T-helper 1 cell treated with Interleukin-12 subunit alpha and Interleukin-12 subunit beta and Interleukin-4 antibody, amounts not matched to agents 30 μg/mL and 1 μg/mL, for 36 hours (primary cell): ENCODE results near the gene ECHS1.
"Not testable (repeated sequence)": the region's sequence is repeated elsewhere in the genome, so short reads cannot be mapped to it uniquely, and the experiment has no call there.

Experiments
- H3K27ac Mint-ChIP-seq: one replicate; pipeline ENCODE4 v1.8.0; 2021; ENCODE audit warnings: mild to moderate bottlenecking, mixed read lengths
- H3K27me3 Mint-ChIP-seq: one replicate; pipeline ENCODE4 v1.8.0; 2021; ENCODE audit warnings: low read depth, mixed read lengths
- H3K36me3 Mint-ChIP-seq: one replicate; pipeline ENCODE4 v1.8.0; 2021; ENCODE audit warnings: low read depth, mixed read lengths
- H3K4me1 Mint-ChIP-seq: one replicate; pipeline ENCODE4 v1.8.0; 2021; ENCODE audit warnings: low read depth, mixed read lengths
- H3K4me3 Mint-ChIP-seq: one replicate; pipeline ENCODE4 v1.8.0; 2021; ENCODE audit warnings: mild to moderate bottlenecking, moderate library complexity, mixed read lengths
- H3K9me3 Mint-ChIP-seq: one replicate; pipeline ENCODE4 v1.8.0; 2021; ENCODE audit warnings: mixed read lengths

The ECHS1 gene

GRCh38 chr10:133391249-133391635 is 18.1 kb upstream of the ECHS1 start:
- Mint-ChIP-seq H3K4me1 (peaks cover 39% of the 10 kb centered on the region), H3K27ac (peak overlapping the region; percentile 95), H3K4me3 (peak overlapping the region; percentile 55), H3K36me3 (peaks cover 10% of the 10 kb centered on the region), H3K9me3 (no peaks in the 10 kb centered on the region), H3K27me3 (no peaks in the 10 kb centered on the region)

DNA sequence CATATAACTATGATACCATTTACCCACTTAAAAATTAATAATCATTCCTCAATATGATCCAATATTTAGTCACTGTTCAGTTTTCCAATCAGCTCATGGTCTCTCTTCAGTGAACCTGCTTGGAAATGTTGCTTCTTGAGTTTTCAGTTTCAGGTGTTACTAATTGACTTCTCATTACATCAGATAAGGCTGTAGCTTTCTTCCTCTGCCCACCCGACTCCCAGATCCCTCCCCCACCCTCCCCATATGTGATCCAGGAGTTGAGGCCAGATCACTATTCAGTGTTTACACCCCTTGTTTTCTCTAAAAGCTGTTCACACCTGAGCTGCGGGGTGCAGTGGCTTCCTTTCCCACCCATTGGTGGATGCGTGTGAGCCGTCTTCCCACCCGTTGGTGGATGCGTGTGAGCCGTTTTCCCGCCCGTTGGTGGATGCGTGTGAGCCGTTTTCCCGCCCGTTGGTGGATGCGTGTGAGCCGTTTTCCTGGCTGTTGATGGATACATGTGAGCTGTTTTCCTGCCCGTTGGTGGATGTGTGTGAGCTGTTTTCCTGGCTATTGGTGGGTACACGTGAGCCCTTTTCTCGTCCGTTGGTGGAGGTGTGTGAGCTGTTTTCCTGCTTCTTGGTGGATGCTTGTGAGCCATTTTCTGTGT is 17.6 kb upstream of the ECHS1 start:
- Mint-ChIP-seq H3K4me3 (peak overlapping the region; percentile 74), H3K4me1 (peaks cover 38% of the 10 kb centered on the region), H3K27me3 (no peaks in the 10 kb centered on the region), H3K27ac (peak overlapping the region; percentile 95), H3K9me3 (no peaks in the 10 kb centered on the region), H3K36me3 (peaks cover 11% of the 10 kb centered on the region)

DNA sequence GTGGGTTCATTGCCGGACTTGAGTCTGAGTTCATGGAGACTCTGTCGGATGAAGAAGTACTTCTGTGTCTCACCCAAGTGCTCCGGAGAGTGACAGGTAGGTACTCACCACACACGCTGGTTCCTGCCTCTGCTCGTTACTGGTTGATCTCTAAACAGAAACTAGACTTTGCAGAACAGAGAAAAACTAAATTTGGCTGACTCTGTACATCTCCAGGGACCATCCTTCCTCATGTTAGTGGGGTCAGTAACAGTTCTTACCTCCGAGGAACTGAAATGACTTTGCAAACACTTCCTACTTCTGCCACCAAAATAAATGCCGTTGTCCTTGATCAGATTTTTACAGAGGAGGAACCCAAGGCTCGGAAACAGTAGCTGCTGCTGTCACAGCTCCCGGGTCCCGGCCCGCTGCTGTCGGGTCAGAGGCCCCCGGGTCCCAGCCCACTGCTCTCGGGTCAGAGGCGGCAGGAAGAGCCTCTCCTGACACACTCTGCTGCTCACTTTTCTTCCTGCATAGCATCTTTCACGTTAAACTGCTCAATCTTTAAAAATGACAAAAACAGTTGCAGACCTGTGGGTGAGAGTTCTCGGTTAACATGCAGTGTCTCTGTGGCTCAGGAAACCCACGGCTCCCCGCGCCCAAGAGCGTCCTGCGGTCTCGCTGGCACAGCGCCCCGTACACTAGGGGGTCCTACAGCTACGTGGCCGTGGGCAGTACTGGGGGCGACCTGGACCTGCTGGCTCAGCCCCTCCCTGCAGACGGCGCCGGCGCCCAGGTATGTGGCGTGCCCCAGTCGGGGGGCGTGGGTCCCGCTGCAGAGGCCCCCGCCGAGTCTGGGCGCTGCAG is 16.0 kb upstream of the ECHS1 start:
- Mint-ChIP-seq H3K9me3 (no peaks in the 10 kb centered on the region), H3K4me1 (peaks cover 29% of the 10 kb centered on the region), H3K4me3 (peak overlapping the region; percentile 61), H3K27ac (peak overlapping the region; percentile 86), H3K27me3 (no peaks in the 10 kb centered on the region), H3K36me3 (peaks cover 4% of the 10 kb centered on the region)

- Mint-ChIP-seq H3K27me3 (no peaks in the 10 kb centered on the region), H3K4me3 (peak overlapping the region; percentile 61), H3K27ac (peak overlapping the region; percentile 86), H3K9me3 (no peaks in the 10 kb centered on the region), H3K4me1 (peaks cover 29% of the 10 kb centered on the region), H3K36me3 (peaks cover 4% of the 10 kb centered on the region)
Observed at GRCh38 chr10:133388236-133388972, 15.2 kb upstream of the ECHS1 start.

GRCh38 chr10:133386951-133387350 is 13.8 kb upstream of the ECHS1 start:
- H3K4me3 Mint-ChIP-seq, H3K27me3 Mint-ChIP-seq, H3K9me3 Mint-ChIP-seq, H3K27ac Mint-ChIP-seq, H3K36me3 Mint-ChIP-seq: not testable (repeated sequence)
- H3K4me1 Mint-ChIP-seq = peaks cover 29% of the 10 kb centered on the region

- peaks cover 4% of the 10 kb centered on the region for H3K36me3 Mint-ChIP-seq
- H3K27me3 Mint-ChIP-seq = no peaks in the 10 kb centered on the region
- H3K4me1 Mint-ChIP-seq = peaks cover 17% of the 10 kb centered on the region
- no peak overlapping the region for H3K27ac Mint-ChIP-seq
- no peaks in the 10 kb centered on the region for H3K9me3 Mint-ChIP-seq
- H3K4me3 Mint-ChIP-seq = no peak overlapping the region
Observed at GRCh38 chr10:133385214-133385613, 12.1 kb upstream of the ECHS1 start.

DNA sequence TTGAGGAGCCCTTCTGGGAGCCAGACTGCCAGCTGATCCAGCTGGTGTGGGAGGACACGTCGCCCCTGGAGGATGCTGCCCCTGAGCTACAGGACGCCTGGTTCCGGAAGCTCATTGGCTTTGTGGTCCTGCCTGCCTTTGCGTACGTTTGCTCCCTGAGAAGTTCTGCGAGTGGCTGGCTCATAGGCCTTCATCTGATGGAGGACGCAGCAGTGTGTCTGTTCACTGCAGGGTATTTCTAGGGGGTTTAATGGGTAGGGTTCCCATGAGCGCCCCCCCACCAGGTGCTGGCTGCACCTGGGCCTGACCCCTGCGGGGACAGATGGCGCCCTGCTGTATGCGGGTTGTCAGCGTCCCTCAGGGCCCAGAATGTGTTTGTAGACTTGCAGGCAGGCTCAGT is 10.9 kb upstream of the ECHS1 start:
- Mint-ChIP-seq H3K4me1 (peaks cover 12% of the 10 kb centered on the region), H3K9me3 (no peaks in the 10 kb centered on the region), H3K27me3 (no peaks in the 10 kb centered on the region), H3K36me3 (peaks cover 4% of the 10 kb centered on the region), H3K27ac (no peak overlapping the region), H3K4me3 (no peak overlapping the region)

GRCh38 chr10:133383551-133383950 is 10.4 kb upstream of the ECHS1 start:
- H3K36me3 Mint-ChIP-seq = peaks cover 4% of the 10 kb centered on the region
- H3K4me1 Mint-ChIP-seq = peaks cover 7% of the 10 kb centered on the region
- H3K27me3 Mint-ChIP-seq = no peaks in the 10 kb centered on the region
- H3K4me3 Mint-ChIP-seq = no peak overlapping the region
- H3K9me3 Mint-ChIP-seq = no peaks in the 10 kb centered on the region
- no peak overlapping the region for H3K27ac Mint-ChIP-seq

DNA sequence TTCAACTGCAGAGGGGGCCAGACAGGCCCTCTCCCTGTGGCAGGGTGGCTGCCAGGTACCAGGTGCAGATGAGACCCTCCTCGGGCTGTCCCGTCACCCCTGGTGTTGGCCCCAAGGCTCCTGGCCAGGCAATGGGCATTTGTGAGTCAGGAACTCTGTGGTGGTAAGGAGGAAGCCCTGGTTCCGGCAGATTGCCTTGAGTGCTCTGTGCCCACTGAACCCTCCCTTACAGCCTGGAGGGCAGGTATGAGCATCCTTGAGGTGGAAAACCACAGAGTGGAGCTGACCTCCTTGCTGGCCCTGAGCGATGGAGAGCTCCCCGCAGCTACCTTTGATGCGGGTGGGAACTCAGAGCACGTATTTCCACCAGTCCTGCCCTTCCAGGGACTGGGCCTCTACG is 7.9 kb upstream of the ECHS1 start:
- no peaks in the 10 kb centered on the region for H3K27me3 Mint-ChIP-seq
- H3K4me3 Mint-ChIP-seq = peak overlapping the region; percentile 62
- H3K27ac Mint-ChIP-seq = no peak overlapping the region
- H3K4me1 Mint-ChIP-seq = peaks cover 2% of the 10 kb centered on the region
- H3K9me3 Mint-ChIP-seq = no peaks in the 10 kb centered on the region
- no peaks in the 10 kb centered on the region for H3K36me3 Mint-ChIP-seq

DNA sequence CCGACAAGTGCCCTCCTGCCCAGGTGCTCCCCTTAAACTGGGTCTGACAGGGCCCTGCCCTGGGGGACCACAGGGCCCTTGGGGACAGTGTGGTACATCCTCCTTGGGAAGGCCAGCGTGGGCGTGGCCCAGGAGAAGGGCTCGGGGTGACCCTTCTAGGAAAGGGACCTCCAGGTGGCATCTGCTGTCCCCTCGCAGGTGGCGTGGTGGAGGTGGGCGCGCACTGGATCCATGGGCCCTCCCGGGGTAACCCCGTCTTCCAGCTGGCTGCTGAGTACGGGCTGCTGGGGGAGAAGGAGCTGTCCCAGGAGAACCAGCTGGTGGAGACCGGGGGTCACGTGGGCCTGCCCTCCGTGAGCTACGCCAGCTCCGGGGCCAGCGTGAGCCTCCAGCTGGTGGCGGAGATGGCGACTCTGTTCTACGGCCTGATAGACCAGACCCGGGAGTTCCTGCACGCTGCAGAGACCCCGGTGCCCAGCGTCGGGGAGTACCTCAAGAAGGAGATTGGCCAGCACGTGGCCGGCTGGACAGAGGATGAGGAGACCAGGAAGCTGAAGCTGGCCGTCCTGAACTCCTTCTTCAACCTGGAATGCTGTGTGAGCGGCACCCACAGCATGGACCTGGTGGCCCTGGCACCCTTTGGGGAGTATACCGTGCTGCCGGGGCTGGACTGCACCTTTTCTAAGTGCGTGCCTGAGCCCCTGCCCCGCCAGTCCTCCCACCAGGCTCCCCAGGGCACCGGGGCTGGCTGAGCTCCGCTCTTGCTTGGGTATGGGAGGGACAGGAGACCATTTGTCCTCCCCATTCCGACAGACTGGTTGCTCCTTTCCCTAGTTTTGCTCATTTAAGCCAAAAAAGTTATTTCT is 6.9 kb upstream of the ECHS1 start:
- Mint-ChIP-seq H3K4me1 (peaks cover 2% of the 10 kb centered on the region), H3K36me3 (no peaks in the 10 kb centered on the region), H3K4me3 (peak overlapping the region; percentile 73), H3K9me3 (no peaks in the 10 kb centered on the region), H3K27me3 (no peaks in the 10 kb centered on the region), H3K27ac (no peak overlapping the region)

DNA sequence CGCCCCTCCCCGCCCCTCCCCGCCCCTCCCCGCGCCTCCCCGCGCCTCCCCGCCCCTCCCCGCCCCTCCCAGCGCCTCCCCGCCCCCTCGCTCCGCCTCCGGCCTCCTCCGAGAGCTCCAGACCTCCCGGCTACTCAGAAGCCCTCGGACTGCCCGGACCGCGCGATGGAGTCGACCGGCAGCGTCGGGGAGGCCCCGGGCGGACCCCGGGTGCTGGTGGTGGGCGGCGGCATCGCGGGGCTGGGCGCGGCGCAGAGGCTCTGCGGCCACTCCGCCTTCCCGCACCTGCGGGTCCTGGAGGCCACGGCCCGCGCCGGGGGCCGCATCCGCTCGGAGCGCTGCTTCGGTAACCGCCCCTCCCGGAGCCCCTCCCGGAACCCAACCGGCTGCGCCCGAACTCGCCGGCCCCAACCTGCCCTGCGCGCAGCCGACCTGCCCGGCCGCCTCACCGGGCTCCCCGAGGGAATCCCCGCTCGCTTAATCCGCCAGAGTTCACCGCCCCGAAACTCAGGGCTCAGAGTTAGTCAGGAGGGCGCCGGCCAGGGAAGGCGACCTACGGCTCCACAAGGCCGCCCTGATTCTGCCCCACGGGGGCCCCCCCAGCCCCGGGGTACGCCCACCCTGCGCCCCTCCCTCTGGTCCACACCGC is 6.1 kb upstream of the ECHS1 start, which contains the start of gene PAOX:
TSS of gene PAOX (plus strand) at position 111 of the 649 bp plus-strand sequence. CDS start at position 166, 55 bp downstream.
- H3K36me3 Mint-ChIP-seq = no peaks in the 10 kb centered on the region
- peaks cover 2% of the 10 kb centered on the region for H3K4me1 Mint-ChIP-seq
- H3K4me3 Mint-ChIP-seq = peak within 1 kb of the TSS; percentile 78
- H3K27ac Mint-ChIP-seq = peak within 1 kb of the TSS; percentile 26
- H3K9me3 Mint-ChIP-seq = no peaks in the 10 kb centered on the region
- no peaks in the 10 kb centered on the region for H3K27me3 Mint-ChIP-seq

DNA sequence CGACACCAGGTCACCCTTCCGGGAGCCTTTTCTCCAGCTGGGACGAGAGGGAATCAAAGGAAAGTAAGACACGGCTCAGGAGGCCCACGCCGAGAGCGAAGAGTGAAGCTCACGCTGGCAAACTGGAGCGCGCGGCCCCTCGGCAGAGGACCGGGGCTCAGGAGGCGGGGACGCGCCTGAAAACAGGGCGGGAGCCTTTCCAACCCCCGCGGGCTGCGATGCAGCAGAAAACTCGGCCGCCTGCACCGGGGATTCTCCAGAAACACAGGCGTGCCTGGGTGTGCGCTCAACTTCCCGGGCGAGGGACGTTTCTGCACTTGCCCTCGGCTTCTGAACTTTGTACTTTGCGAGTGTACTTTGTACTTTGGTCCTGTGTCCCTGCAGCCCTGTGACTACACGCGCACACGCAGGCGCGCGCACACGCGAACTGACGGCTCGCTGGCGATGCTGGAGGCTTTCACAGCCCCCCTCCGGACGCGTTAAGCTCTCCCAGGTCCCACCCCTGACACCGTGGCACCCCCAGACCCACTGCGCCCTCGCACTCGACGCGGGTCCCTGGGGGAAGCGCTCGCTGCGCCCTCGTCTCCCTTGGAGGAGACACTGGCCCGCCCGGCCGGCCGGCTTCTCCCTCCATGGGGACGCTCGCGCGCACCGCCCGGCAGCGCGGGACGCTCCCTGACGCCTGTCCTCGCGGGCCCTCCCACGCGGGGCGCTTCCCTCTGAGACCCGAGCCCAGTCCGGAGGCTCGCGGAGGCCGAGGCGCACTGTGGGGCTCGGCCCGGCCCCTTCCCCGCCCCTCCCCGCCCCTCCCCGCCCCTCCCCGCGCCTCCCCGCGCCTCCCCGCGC is 5.3 kb upstream of the ECHS1 start:
- H3K27ac Mint-ChIP-seq = peak overlapping the region; percentile 26
- peak overlapping the region; percentile 78 for H3K4me3 Mint-ChIP-seq
- peaks cover 1% of the 10 kb centered on the region for H3K36me3 Mint-ChIP-seq
- no peaks in the 10 kb centered on the region for H3K9me3 Mint-ChIP-seq
- peaks cover 4% of the 10 kb centered on the region for H3K4me1 Mint-ChIP-seq
- H3K27me3 Mint-ChIP-seq = peaks cover 4% of the 10 kb centered on the region

GRCh38 chr10:133377818-133378250 is 4.7 kb upstream of the ECHS1 start:
- Mint-ChIP-seq H3K36me3 (peaks cover 1% of the 10 kb centered on the region), H3K27me3 (peaks cover 4% of the 10 kb centered on the region), H3K27ac (no peak overlapping the region), H3K4me1 (peaks cover 4% of the 10 kb centered on the region), H3K4me3 (peak overlapping the region; percentile 78), H3K9me3 (no peaks in the 10 kb centered on the region)
